C4-2B (cell line): Measurements from ENCODE around the gene MFAP2.
"Not testable (repeated sequence)": the region's sequence is repeated elsewhere in the genome, so short reads cannot be mapped to it uniquely, and the experiment has no call there.

ENCODE experiments used
- H3K27ac ChIP-seq: fragments of 450-650 bp; 2 replicates; pipeline ENCODE4 v1.5.1; 2017
- ZFX ChIP-seq: fragments of 450-650 bp; IDR thresholded peaks from 2 replicates; pipeline ENCODE4 v1.6.1; 2017
- TF ChIP-seq, protein P1 (sequence below): fragments of 450-650 bp; conservative IDR thresholded peaks from 2 replicates; pipeline ENCODE4 v1.5.1; 2017; ENCODE audit warnings: mild to moderate bottlenecking

MFAP2 gene

DNA sequence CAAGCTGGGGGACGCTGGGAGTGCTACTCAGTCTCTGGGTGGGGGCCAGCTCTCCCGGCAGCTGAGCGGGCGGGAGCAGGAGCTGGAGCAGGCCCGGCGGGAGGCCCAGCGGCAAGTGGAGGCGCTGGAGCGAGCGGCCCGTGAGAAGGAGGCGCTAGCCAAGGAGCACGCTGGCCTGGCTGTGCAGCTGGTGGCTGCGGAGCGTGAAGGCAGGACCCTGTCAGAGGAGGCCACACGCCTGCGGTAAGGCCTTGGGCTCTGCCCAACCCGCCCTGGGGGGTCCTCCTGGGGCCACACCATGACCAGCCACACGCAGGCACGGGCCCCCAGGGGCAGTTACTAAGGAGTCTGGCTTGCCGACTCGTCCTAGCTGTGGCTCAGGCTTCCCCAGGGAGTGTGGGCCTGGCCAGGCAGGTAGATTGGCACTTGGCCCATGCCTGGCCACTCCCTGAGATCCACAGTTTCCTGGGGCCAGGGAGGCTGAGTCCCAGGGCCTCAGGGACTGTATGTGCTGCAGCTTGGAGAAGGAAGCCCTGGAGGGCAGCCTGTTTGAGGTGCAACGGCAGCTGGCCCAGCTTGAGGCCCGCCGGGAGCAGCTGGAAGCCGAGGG is 32.0 kb downstream of the MFAP2 start:
- H3K27ac ChIP-seq, result peak overlapping the region; percentile 81
- TF ChIP-seq ZFX, result peak; percentile 87

DNA sequence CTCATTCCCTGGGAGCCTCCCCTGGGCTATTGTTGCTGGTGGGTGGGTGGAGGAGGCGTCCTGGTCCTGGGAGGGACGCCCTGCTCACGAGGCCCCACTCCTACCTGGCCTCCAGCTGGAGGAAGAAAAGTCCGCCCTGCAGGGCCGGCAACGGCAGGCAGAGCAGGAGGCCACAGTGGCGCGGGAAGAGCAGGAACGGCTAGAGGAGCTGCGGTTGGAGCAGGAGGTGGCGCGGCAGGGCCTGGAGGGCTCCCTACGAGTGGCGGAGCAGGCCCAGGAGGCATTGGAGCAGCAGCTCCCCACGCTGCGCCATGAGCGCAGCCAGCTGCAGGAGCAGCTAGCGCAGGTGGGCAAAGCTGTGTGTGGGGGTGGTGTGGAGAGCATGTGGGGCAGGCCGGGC is 33.8 kb downstream of the MFAP2 start:
- H3K27ac ChIP-seq, result no peak overlapping the region; the same call in 1 of the 2 replicates
- no peak for TF ChIP-seq ZFX
- TF ChIP-seq, protein P1, sequence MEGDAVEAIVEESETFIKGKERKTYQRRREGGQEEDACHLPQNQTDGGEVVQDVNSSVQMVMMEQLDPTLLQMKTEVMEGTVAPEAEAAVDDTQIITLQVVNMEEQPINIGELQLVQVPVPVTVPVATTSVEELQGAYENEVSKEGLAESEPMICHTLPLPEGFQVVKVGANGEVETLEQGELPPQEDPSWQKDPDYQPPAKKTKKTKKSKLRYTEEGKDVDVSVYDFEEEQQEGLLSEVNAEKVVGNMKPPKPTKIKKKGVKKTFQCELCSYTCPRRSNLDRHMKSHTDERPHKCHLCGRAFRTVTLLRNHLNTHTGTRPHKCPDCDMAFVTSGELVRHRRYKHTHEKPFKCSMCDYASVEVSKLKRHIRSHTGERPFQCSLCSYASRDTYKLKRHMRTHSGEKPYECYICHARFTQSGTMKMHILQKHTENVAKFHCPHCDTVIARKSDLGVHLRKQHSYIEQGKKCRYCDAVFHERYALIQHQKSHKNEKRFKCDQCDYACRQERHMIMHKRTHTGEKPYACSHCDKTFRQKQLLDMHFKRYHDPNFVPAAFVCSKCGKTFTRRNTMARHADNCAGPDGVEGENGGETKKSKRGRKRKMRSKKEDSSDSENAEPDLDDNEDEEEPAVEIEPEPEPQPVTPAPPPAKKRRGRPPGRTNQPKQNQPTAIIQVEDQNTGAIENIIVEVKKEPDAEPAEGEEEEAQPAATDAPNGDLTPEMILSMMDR, result no peak

DNA sequence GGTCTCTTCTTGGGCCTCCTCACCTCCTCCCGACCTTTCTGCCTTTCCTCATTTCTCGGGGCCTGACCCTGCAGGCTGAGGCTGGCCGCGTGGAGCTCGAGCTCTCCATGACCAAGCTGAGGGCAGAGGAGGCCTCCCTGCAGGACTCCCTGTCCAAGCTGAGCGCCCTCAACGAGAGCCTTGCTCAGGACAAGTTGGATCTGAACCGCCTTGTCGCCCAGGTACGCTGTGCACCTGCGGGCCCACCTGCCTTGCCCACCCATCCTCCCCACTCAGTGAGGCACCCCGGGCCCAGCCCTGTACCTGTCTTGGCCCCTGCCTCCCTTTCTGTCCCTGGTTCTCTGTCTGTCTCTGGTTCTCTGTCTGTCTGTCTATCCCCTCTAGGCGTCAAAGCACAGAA is 34.2 kb downstream of the MFAP2 start:
- not testable (repeated sequence) for H3K27ac ChIP-seq

DNA sequence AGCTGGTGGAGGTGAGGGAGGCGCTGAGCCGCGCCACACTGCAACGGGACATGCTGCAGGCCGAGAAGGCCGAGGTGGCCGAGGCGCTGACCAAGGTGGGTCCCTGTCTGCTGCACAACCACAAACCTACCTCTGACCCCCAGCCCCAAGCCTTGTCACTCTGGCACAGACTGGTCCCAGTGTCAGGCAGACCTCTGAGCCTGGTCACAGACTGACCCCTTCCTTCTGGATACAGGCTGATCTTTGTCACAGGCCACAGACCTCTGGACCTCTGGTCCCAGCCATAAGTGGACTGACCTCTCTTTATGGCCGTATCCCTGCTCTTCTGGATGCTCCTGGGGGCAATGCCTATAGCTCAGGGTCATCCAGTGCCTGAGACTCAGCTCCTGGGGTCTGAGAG is 34.9 kb downstream of the MFAP2 start:
- H3K27ac ChIP-seq, result not testable (repeated sequence)

DNA sequence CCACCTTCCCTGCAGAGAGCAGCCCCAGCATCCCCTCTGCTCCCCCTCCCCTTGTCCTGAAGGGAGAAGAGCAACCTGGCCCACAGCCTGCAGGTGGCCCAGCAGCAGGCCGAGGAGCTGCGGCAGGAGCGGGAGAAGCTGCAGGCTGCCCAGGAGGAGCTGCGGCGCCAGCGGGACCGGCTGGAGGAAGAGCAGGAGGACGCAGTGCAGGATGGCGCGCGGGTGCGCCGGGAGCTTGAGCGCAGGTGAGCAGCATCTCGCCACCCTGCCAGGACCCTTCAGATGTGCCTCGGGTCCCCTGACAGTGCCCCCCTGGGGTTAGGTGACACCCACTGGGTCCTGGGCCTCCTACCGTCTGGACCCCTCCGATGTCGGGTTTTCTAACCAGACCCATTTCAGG is 36.4 kb downstream of the MFAP2 start:
- TF ChIP-seq, protein P1, result no peak
- no peak for TF ChIP-seq ZFX
- H3K27ac ChIP-seq, result no peak overlapping the region

DNA sequence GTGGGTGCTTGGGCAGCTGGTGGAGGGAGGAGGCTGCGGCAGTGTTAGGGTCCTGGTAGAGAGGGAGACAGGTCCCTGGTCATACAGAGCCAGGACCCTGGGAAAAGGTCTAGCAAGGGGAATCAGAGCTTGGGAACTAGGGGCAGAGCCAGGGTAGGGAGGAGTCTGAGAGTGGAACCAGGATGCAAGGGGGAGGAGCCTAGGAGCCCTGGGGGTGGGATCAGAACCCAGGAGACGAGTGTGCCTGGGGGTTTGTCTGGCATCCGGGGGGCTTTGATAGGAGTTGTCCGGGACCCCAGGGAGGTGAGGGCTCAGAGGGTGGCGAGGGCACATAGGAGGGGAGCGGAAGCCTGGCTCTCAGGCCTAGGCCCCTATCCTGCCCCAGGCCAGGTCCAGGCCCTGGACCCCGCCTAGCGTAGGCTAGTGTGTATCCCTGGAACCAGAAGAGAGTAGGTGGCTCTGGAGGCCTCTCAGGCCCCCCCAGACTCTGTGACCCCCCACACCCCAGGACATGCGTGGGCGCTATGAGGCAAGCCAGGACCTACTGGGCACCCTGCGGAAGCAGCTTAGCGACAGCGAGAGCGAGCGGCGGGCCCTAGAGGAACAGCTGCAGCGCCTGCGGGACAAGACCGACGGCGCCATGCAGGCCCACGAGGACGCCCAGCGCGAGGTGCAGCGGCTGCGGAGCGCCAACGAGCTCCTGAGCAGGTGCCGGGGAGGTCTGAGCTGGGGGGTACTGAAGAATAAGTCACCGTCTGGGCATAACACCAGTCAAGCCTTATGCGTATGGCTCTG is 40.8 kb downstream of the MFAP2 start:
- H3K27ac ChIP-seq, result not testable (repeated sequence)

DNA sequence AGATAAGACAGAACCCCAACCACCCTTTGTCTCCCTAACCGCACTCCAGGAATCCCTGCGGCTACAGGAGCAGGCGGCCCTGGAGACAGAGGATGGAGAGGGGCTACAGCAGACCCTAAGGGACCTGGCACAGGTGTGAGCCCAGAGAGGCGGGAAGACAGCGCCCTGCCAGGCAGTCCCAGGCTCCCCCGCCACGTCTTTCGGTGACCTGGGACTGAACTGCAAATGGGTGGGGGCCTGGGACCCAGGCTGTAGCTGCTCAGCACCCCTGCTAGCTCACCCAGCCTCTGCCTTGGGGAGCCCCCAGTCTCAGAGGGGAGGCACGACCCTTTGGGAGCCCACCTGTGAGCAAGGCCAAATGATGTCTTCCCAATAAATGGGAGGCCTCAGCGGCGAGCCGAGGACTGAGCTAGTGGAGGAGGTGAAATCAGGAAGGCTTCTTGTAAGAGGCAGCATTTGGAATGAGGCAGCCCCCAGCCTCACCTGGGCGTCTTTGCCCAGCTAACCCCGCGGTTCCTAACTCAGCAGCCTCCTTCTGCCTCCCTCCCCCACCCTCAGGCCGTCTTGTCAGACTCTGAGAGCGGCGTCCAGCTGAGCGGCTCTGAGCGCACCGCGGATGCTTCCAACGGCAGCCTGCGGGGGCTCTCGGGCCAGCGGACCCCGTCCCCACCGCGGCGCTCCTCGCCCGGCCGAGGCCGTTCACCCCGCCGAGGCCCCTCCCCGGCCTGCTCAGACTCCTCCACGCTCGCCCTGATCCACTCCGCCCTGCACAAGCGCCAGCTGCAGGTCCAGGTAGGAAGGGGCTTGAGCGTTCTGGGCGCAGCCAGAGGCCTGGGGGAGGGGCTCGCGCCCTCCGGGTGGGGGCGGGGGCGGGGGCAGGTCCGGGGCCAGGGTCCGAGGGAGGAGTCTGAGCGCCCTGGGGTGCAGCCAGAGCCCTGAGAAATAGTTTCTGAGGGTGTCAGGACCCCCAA is 41.8 kb downstream of the MFAP2 start:
- H3K27ac ChIP-seq, result no peak overlapping the region
- TF ChIP-seq ZFX, result no peak
- TF ChIP-seq, protein P1, result no peak

DNA sequence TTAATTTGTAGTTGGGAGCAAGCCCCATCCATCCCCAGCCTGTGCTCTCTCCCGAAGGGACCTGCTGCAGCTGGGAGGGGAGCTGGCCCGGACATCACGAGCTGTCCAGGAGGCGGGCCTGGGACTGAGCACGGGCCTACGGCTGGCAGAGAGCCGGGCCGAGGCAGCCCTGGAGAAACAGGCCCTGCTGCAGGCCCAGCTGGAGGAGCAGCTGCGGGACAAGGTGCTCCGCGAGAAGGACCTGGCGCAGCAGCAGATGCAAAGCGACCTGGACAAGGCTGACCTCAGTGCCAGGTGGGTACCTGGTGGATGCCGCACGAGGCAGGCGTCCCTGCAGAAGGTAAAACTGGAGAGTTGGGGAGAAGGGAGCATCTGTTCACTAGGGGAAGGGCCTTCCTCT is 43.8 kb downstream of the MFAP2 start:
- not testable (repeated sequence) for H3K27ac ChIP-seq

DNA sequence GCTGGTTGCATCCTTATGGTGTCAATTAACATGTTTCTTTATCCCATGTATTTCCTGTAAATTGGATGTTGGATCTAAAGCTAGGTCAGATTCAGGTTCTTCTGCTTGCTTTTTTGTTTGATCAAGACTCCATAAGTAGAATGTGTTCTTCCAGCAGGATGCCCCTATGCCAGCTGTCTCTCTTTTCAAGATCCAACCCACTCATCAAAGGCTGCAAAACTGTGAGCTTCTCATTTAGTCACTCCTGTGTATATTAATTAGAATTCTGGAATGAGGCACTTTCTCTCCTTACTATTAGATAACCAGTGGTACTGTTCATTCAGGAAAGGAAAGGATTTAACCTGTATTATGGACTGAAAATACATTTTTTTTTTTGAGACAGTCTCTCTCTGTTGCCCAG is 46.5 kb downstream of the MFAP2 start:
- not testable (repeated sequence) for H3K27ac ChIP-seq

DNA sequence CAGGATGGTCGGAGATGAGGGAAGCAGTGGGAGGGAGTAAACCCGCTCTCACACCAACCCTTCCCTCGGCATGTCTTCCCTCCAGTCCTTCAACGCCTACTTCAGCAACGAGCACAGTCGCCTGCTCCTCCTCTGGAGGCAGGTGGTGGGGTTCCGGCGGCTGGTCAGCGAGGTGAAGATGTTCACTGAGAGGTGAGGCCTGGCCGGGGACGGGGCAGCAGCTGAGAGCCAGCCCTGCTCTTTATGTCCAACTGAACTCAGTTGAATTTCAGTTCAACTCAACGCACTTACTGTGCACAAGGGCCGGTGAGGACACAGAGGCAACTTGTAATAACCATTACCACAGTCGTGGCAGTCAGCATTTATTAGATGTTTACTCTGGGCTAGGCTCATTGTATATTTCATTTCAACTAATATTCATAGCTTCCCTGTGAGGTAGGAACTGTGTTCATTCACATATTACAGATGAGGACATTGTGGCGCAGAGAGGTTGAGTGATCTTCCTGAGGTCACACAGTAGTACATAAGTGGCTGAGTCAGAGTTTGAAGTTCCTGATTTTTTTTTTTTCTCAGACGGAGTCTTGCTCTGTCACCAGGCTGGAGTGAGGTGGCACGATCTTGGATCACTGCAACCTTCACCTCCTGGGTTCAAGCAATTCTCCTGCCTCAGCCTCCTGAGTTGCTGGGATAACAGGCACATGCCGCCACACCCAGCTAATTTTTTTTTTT is 49.0 kb downstream of the MFAP2 start:
- H3K27ac ChIP-seq, result not testable (repeated sequence)

DNA sequence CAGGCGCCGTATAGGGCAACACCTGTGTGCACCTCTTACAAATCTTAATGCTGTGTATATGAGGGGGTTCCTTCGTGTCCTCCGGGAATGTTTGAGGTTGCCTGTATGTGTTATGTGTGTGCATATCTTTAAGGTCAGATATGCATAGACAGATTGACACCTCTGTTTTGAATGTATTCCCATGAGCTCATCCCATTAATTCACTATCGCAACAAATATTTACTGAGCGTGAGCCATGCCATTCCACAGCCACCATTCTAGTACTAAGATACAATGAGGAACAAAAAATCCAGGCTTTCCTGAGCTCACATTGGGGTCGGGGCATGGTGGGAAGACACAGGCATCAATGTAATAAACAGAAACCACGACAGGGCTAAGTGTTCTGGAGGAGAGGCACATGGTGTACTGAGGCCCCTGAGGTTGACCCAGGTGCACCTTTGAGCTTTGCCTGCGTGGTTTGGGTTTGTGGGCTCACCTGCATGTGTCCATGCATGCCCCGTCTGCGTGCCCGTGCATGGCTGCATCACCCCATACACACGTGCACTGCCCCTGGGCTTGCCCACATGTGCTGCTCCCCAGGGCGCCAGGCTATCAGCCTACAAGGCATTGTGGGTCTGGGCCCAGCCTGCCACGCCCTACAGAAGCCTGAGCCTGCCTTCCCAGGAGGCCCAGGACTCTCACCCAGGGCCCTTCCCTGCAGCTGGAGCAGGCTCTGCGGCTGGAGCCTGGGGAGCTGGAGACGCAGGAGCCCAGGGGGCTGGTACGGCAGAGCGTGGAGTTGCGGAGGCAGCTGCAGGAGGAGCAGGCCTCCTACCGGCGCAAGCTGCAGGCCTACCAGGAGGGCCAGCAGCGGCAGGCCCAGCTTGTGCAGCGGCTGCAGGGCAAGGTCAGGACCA is 51.0 kb downstream of the MFAP2 start:
- not testable (repeated sequence) for H3K27ac ChIP-seq
